Loucy (cell line): ENCODE results near the gene CLIC3.

ENCODE experiments used
- H2AFZ ChIP-seq: fragments of 200-600 bp; sonication (generic); 2 replicates; pipeline ENCODE4 v1.6.0; 2016; ENCODE audit warnings: antibody characterized with exemption, mild to moderate bottlenecking, low read length, moderate library complexity
- H3F3A ChIP-seq: fragments of 200-600 bp; 2 replicates; pipeline ENCODE4 v1.6.0; 2016; ENCODE audit warnings: antibody characterized with exemption, low read depth, mild to moderate bottlenecking
- H3K27me3 ChIP-seq: fragments of 200-600 bp; sonication (generic); 2 replicates; pipeline ENCODE4 v1.6.1; 2014; ENCODE audit warnings: low read length, mild to moderate bottlenecking; ENCODE audit not compliant: insufficient read depth, poor library complexity, severe bottlenecking
- H3K36me3 ChIP-seq: fragments of 200-600 bp; sonication (generic); 2 replicates; pipeline ENCODE4 v1.6.1; 2016; ENCODE audit warnings: low read length; ENCODE audit not compliant: insufficient read depth
- H3K4me1 ChIP-seq: fragments of 200-600 bp; sonication (generic); 2 replicates; pipeline ENCODE4 v1.5.1; 2014; ENCODE audit warnings: low read length, mild to moderate bottlenecking; ENCODE audit not compliant: insufficient read depth, poor library complexity, severe bottlenecking
- H3K4me2 ChIP-seq: fragments of 200-600 bp; sonication (generic); 2 replicates; pipeline ENCODE4 v1.6.0; 2014; ENCODE audit warnings: antibody characterized with exemption, low read length, low read depth, mild to moderate bottlenecking; ENCODE audit not compliant: poor library complexity, severe bottlenecking
- H3K4me3 ChIP-seq: fragments of 200-600 bp; sonication (generic); 2 replicates; pipeline ENCODE4 v1.5.1; 2014; ENCODE audit warnings: low read length, mild to moderate bottlenecking, mixed read lengths; ENCODE audit not compliant: poor library complexity, severe bottlenecking
- H3K79me2 ChIP-seq: fragments of 200-600 bp; sonication (generic); 2 replicates; pipeline ENCODE4 v1.6.1; 2014; ENCODE audit warnings: low read length; ENCODE audit not compliant: insufficient read depth
- H3K9ac ChIP-seq: fragments of 200-600 bp; sonication (generic); 2 replicates; pipeline ENCODE4 v1.6.0; 2014; ENCODE audit warnings: mild to moderate bottlenecking, low read depth, low read length, moderate library complexity; ENCODE audit not compliant: poor library complexity, severe bottlenecking
- H3K9me2 ChIP-seq: fragments of 200-600 bp; sonication (generic); replicated peaks from 2 replicates; pipeline ENCODE4 v1.6.1; 2016; ENCODE audit warnings: low read depth, low read length, mixed read lengths
- H3K9me3 ChIP-seq: fragments of 200-600 bp; sonication (generic); 2 replicates; pipeline ENCODE4 v1.6.1; 2014; ENCODE audit warnings: mild to moderate bottlenecking, antibody characterized with exemption, low read length, low read depth; ENCODE audit not compliant: insufficient read depth
- H4K20me1 ChIP-seq: fragments of 200-600 bp; sonication (generic); 2 replicates; pipeline ENCODE4 v1.6.0; 2014; ENCODE audit warnings: antibody characterized with exemption, low read length, mild to moderate bottlenecking; ENCODE audit not compliant: insufficient read depth, poor library complexity, severe bottlenecking
- EZH2phosphoT487 ChIP-seq: fragments of 200-600 bp; IDR thresholded peaks from 2 replicates; pipeline ENCODE4 v1.6.1; 2018; ENCODE audit warnings: antibody characterized with exemption, mild to moderate bottlenecking, moderate library complexity, borderline replicate concordance
- TF ChIP-seq, protein P1 (sequence below): fragments of 200-600 bp; sonication (generic); conservative IDR thresholded peaks from 2 replicates; pipeline ENCODE4 v1.5.1; 2014; ENCODE audit warnings: mild to moderate bottlenecking, antibody characterized with exemption, low read length

Gene CLIC3

DNA sequence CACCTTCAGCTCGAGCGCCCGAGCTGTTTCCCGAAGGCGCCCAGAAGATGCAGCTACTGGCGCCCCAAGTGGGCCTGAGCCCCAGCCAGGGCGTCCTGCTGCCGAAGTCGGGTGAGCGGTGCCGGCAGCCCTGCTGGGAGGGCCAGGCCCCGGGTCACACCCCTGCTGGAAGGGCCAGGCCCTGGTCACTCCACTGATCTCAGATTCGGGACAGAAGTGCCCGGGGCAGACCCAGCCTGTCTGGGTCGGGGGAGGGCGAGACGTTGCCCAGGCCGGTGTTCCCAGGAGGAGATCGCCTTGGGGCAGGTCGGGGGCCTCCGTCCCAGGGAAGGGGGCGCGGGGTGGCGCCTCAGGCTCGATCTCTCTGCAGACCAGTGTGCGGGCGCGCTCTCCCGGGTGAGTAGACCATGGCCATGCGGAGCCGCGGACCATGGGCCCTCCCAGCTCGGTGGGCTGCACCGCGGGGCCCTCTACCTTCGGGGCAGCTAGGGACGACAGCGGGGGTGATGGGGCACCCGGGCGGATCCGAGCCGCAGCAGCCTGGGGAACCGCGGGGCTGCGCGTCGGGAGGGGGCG, 11.3 kb downstream of the CLIC3 start:
- H3K4me1 ChIP-seq, result no peaks in the 10 kb centered on the region
- no peaks in the 10 kb centered on the region for H4K20me1 ChIP-seq
- no peaks in the 10 kb centered on the region for H3K27me3 ChIP-seq
- H3K79me2 ChIP-seq, result no peaks in the 10 kb centered on the region
- H3F3A ChIP-seq, result no peaks in the 10 kb centered on the region
- no peak for TF ChIP-seq EZH2phosphoT487
- TF ChIP-seq, protein P1, sequence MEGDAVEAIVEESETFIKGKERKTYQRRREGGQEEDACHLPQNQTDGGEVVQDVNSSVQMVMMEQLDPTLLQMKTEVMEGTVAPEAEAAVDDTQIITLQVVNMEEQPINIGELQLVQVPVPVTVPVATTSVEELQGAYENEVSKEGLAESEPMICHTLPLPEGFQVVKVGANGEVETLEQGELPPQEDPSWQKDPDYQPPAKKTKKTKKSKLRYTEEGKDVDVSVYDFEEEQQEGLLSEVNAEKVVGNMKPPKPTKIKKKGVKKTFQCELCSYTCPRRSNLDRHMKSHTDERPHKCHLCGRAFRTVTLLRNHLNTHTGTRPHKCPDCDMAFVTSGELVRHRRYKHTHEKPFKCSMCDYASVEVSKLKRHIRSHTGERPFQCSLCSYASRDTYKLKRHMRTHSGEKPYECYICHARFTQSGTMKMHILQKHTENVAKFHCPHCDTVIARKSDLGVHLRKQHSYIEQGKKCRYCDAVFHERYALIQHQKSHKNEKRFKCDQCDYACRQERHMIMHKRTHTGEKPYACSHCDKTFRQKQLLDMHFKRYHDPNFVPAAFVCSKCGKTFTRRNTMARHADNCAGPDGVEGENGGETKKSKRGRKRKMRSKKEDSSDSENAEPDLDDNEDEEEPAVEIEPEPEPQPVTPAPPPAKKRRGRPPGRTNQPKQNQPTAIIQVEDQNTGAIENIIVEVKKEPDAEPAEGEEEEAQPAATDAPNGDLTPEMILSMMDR, result no peak
- H2AFZ ChIP-seq, result no peak overlapping the region
- no peaks in the 10 kb centered on the region for H3K9me3 ChIP-seq
- no peak overlapping the region for H3K9ac ChIP-seq
- H3K9me2 ChIP-seq, result no peaks in the 10 kb centered on the region
- no peak overlapping the region for H3K4me2 ChIP-seq
- no peak overlapping the region for H3K4me3 ChIP-seq
- H3K36me3 ChIP-seq, result no peaks in the 10 kb centered on the region

DNA sequence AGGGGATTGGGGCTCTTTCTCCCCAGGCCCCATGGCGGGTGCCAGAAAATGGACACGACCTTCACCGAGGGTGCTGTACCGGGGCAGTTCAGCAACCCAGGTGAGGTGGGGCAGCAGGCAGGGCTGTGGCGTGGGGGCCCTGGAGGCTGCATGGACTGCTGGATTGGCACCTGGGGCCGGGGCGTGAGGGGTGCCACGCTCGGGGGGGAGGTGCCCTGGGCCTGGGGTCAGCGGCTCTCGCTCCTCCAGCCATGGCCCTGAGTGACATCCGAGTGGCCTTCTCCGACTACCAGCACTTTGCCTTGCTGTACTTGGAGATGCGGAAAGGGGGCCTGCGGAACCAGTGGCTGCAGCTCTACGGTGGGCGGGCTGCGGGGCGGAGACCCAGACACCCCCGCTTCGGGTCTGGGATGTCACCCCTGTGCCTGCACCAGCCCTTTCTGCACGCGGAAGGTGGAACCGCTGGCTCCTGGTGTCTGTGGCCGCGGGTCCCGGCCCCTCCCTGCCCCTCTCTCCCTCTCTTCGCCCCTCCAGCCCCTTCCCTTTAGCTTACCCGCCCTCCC, 11.8 kb downstream of the CLIC3 start:
- Histone ChIP-seq H3K27me3 (no peaks in the 10 kb centered on the region), H3K4me2 (no peak overlapping the region), H3K9me3 (no peaks in the 10 kb centered on the region), H3K9me2 (no peaks in the 10 kb centered on the region), H3K79me2 (no peaks in the 10 kb centered on the region), H3K9ac (no peak overlapping the region), H3F3A (no peaks in the 10 kb centered on the region), H3K4me3 (no peak overlapping the region), H3K36me3 (no peaks in the 10 kb centered on the region), H2AFZ (no peak overlapping the region), H4K20me1 (no peaks in the 10 kb centered on the region), H3K4me1 (no peaks in the 10 kb centered on the region)
- TF ChIP-seq, protein P1, result no peak
- no peak for TF ChIP-seq EZH2phosphoT487

DNA sequence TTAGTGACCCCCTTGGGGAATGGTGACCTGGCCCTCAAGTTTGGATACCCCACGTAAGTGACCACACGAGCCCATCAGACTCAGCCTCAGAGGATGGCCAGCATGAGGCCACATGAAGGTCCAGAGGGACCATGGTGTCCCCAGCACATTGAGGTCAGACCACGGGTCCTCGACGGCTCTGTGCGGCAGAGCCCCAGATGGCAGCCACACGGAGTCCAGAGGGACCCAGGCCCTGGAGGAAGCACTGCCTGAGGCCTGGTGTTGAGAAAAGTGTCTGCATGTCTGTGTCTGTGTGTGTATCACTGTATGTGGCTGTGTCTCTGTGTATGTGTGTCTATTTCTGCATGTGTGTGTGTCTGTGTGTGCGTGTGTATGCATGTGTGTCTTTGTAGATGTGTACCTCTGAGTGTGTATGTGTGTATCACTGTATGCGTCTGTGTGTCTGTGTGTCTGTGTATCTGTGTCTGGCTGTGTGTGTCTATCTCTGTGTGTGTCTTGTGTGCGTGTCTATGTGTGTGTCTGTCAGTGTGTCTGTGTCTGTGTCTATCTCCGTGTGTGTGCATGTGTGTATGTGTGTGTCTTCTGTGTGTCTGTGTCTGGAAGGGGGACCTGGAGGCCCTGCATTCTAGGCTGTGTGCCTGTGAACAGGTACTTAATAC, 12.6 kb downstream of the CLIC3 start:
- Histone ChIP-seq H3K9me3 (no peaks in the 10 kb centered on the region), H4K20me1 (no peaks in the 10 kb centered on the region), H3K4me1 (no peaks in the 10 kb centered on the region), H2AFZ (no peak overlapping the region), H3K9ac (no peak overlapping the region), H3K27me3 (no peaks in the 10 kb centered on the region), H3K9me2 (no peaks in the 10 kb centered on the region), H3F3A (no peaks in the 10 kb centered on the region), H3K4me3 (no peak overlapping the region), H3K79me2 (no peaks in the 10 kb centered on the region), H3K36me3 (no peaks in the 10 kb centered on the region), H3K4me2 (no peak overlapping the region)
- TF ChIP-seq, protein P1, result no peak
- no peak for TF ChIP-seq EZH2phosphoT487
